Heart left ventricle (tissue), 13 donors: ENCODE measurements around the gene NCR2.

Experiments
- CTCF ChIP-seq, 12 donors: fragments of 200-600 bp; sonication (generic) in 4 of 12; IDR thresholded peaks; one replicate each; pipeline versions ENCODE4 v1.5.0 to v1.8.0; 2018 to 2022; ENCODE audit warnings: antibody characterized with exemption in 12 of 12, mild to moderate bottlenecking in 5 of 12
- POLR2A ChIP-seq, 2 donors: fragments of 450-650 bp; IDR thresholded peaks; one replicate each; pipeline ENCODE4 v1.6.1; 2017; ENCODE audit warnings: antibody characterized with exemption in 2 of 2, mild to moderate bottlenecking in 2 of 2, moderate library complexity in 2 of 2
- donor health status: ischemic (EF 13 %, LVEDD 7.1; RV severe dilation, severe dysfunction).
- donor health status: DM: no; HTN: yes; CAD: no.
- donor health status: DM: no; HTN: no; CAD: no.
- donor health status: ischemic (EF 25% LVEDD 6.9; RV normal size, moderate dysfunction).
- donor health status: ischemic (EF 25% LVEDD 5.7; RV mildly dilated, moderate dysfunction).
- donor health status: ischemic (EF 35%, LVEDD 5.7; RV mildly dilated, moderate dysfunction).
- donor health status: nonischemic (EF 11% LVEDD 7.7; RV severe dilation, severe dysfunction).
- donor health status: DM: yes; HTN: yes; CAD: no.
- donor health status: PGD.
- donor health status: ischemic (EF 29% LVEDD 5.4; RV normal size, mild dysfunction).
- donor health status: nonischemic (EF 23%, LVEDD 6.1; RV moderate dilation, normal function).

- no peak for TF ChIP-seq CTCF (IDR thresholded peaks at IDR 0.05)
- no peak for TF ChIP-seq POLR2A (IDR thresholded peaks at IDR 0.05)
Observed at GRCh38 chr6:41348934-41349333, 13.5 kb downstream of the NCR2 start.
